ENCODE results near the gene DENND4A. TPM values are rescaled to one million over a fixed set of nuclear protein-coding genes. Genes with fewer than 3 reads are reported as not detected.
"Not testable (repeated sequence)": the region's sequence is repeated elsewhere in the genome, so short reads cannot be mapped to it uniquely, and the experiment has no call there.

Gene DENND4A
- total and polyA plus RNA-seq, 4 donors, result 3.3 to 41.3 (median 18.1) TPM

DNA sequence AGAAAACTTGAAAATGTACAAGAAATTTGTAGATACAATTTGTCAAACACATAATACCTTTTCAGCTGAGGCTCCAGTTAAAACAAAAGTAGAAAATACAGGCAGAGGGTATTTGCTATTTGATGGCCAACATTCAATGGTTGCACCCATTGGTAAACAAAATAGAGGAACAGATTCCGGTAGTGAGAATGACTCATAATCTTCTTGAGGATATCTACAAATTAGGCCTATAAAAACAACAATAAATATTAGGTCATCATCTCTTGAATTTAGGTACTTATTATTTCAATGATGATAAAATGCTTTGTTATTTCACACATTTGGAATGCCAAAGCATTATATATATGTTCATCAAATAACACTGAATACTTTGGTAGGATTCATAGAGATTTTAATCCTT is 53.4 kb downstream of the DENND4A start:
- H3K4me3 ChIP-seq (ENCODE audit: low read length in 2 of 2), result no peak overlapping the region
- H3K27ac ChIP-seq (ENCODE audit: low read depth in 1 of 2, low read length in 2 of 2), result no peak overlapping the region
- DNase-seq (no peak), ATAC-seq (ENCODE audit: low FRiP score) (no peak)
- 60 to 63% methylated on average over 1 of the region's 1 CpG for WGBS, 2 donors
- no peaks in the 10 kb centered on the region for H3K4me1 ChIP-seq (ENCODE audit: control insufficient read depth in 1 of 2, insufficient read depth in 2 of 2, low read length in 2 of 2)
- H3K36me3 ChIP-seq (ENCODE audit: control insufficient read depth in 1 of 2, insufficient read depth in 2 of 2, low read length in 1 of 2), result no peaks in the 10 kb centered on the region
- no peaks in the 10 kb centered on the region for H3K27me3 ChIP-seq (ENCODE audit: control insufficient read depth in 1 of 2, insufficient read depth in 2 of 2, low read length in 1 of 2)
- intact Hi-C loops (cut with DNase I), result no loop called here
- no peaks in the 10 kb centered on the region for H3K9me3 ChIP-seq (ENCODE audit: control insufficient read depth, low read length)

GRCh38 chr15:65733599-65733998 is 58.5 kb downstream of the DENND4A start:
- 82 to 93% methylated on average over 4 of the region's 4 CpGs for WGBS, 2 donors
- ATAC-seq (ENCODE audit: low FRiP score); H3K4me3 ChIP-seq (ENCODE audit: low read length in 2 of 2); H3K4me1 ChIP-seq (ENCODE audit: control insufficient read depth in 1 of 2, insufficient read depth in 2 of 2, low read length in 2 of 2); DNase-seq; H3K9me3 ChIP-seq (ENCODE audit: control insufficient read depth, low read length); H3K36me3 ChIP-seq (ENCODE audit: control insufficient read depth in 1 of 2, insufficient read depth in 2 of 2, low read length in 1 of 2); intact Hi-C loops (cut with DNase I); H3K27ac ChIP-seq (ENCODE audit: low read depth in 1 of 2, low read length in 2 of 2); H3K27me3 ChIP-seq (ENCODE audit: control insufficient read depth in 1 of 2, insufficient read depth in 2 of 2, low read length in 1 of 2): not testable (repeated sequence)

- intact Hi-C loops (cut with DNase I), result no loop called here
These were observed 59.4 kb downstream of the DENND4A start for GRCh38 chr15:65732698-65733097.

DNA sequence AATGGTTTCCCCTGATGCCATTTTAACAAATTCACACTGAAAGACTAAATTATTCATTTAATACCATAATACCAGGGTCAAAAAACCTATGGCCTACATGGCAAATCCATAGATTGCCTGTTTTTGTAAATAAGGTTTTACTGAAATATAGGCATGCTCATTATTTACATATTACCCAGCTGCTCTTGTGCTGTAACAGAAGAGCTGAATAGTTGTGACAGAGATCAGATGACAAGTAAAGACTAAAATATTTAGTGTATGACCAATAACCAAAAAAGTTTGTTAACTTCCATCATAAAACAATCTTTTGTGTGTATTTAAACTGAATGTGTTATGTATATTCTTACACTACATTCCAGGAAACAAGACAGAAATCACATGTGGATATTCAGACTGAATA is 60.2 kb downstream of the DENND4A start:
- H3K4me1 ChIP-seq (ENCODE audit: control insufficient read depth in 1 of 2, insufficient read depth in 2 of 2, low read length in 2 of 2), result no peaks in the 10 kb centered on the region
- H3K9me3 ChIP-seq (ENCODE audit: control insufficient read depth, low read length), result no peaks in the 10 kb centered on the region
- DNase-seq (no peak), ATAC-seq (ENCODE audit: low FRiP score) (no peak)
- H3K4me3 ChIP-seq (ENCODE audit: low read length in 2 of 2), result no peak overlapping the region
- H3K36me3 ChIP-seq (ENCODE audit: control insufficient read depth in 1 of 2, insufficient read depth in 2 of 2, low read length in 1 of 2), result no peaks in the 10 kb centered on the region
- no peaks in the 10 kb centered on the region for H3K27me3 ChIP-seq (ENCODE audit: control insufficient read depth in 1 of 2, insufficient read depth in 2 of 2, low read length in 1 of 2)
- intact Hi-C loops (cut with DNase I), result no loop called here
- no peak overlapping the region for H3K27ac ChIP-seq (ENCODE audit: low read depth in 1 of 2, low read length in 2 of 2)

More at GRCh38 chr15:65732698-65733097, 59.4 kb downstream of the DENND4A start:
- no peak for DNase-seq
- 76 to 80% methylated on average over 2 of the region's 2 CpGs for WGBS, 2 donors
- no peaks in the 10 kb centered on the region for H3K27me3 ChIP-seq (ENCODE audit: control insufficient read depth in 1 of 2, insufficient read depth in 2 of 2, low read length in 1 of 2)
- no peaks in the 10 kb centered on the region for H3K4me1 ChIP-seq (ENCODE audit: control insufficient read depth in 1 of 2, insufficient read depth in 2 of 2, low read length in 2 of 2)
- ATAC-seq (ENCODE audit: low FRiP score), result no peak
- no peaks in the 10 kb centered on the region for H3K36me3 ChIP-seq (ENCODE audit: control insufficient read depth in 1 of 2, insufficient read depth in 2 of 2, low read length in 1 of 2)
- no peak overlapping the region for H3K27ac ChIP-seq (ENCODE audit: low read depth in 1 of 2, low read length in 2 of 2)
- H3K9me3 ChIP-seq (ENCODE audit: control insufficient read depth, low read length), result no peaks in the 10 kb centered on the region
- H3K4me3 ChIP-seq (ENCODE audit: low read length in 2 of 2), result no peak overlapping the region

DNA sequence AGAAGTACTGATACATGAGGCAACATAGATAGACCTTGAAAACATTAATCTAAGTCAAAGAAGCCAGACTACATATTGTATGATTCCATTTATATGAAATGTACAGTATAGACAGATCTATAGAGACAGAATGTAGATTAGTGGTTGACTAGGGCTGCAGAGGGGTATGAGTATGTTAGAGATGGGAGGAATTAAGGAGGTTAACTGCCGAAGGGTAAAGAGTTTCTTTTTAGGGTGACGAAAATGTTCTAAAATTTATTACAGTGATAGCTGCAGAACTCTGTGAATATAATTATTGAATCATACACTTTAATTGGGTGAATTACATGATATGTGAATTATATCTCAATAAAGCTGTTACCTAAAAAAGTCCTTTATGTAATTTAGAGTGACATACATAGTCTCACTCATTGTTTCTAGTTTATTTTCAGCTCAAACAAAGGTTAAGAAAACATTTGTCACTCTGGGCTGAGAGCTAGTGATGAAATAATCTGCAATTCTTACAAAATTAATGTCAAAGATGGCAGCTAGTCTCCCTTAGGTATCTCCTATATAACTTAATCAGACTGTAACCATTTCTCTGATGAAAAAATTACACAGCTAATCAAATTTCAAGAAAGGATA is 61.4 kb downstream of the DENND4A start:
- H3K27ac ChIP-seq (ENCODE audit: low read depth in 1 of 2, low read length in 2 of 2), result no peak overlapping the region
- WGBS, 2 donors, result 91 to 96% methylated on average over 2 of the region's 2 CpGs
- H3K27me3 ChIP-seq (ENCODE audit: control insufficient read depth in 1 of 2, insufficient read depth in 2 of 2, low read length in 1 of 2), result no peaks in the 10 kb centered on the region
- H3K4me1 ChIP-seq (ENCODE audit: control insufficient read depth in 1 of 2, insufficient read depth in 2 of 2, low read length in 2 of 2), result no peaks in the 10 kb centered on the region
- ATAC-seq (ENCODE audit: low FRiP score) (no peak), DNase-seq (no peak)
- intact Hi-C loops (cut with DNase I), result no loop called here
- H3K9me3 ChIP-seq (ENCODE audit: control insufficient read depth, low read length), result no peaks in the 10 kb centered on the region
- no peaks in the 10 kb centered on the region for H3K36me3 ChIP-seq (ENCODE audit: control insufficient read depth in 1 of 2, insufficient read depth in 2 of 2, low read length in 1 of 2)
- no peak overlapping the region for H3K4me3 ChIP-seq (ENCODE audit: low read length in 2 of 2)

DNA sequence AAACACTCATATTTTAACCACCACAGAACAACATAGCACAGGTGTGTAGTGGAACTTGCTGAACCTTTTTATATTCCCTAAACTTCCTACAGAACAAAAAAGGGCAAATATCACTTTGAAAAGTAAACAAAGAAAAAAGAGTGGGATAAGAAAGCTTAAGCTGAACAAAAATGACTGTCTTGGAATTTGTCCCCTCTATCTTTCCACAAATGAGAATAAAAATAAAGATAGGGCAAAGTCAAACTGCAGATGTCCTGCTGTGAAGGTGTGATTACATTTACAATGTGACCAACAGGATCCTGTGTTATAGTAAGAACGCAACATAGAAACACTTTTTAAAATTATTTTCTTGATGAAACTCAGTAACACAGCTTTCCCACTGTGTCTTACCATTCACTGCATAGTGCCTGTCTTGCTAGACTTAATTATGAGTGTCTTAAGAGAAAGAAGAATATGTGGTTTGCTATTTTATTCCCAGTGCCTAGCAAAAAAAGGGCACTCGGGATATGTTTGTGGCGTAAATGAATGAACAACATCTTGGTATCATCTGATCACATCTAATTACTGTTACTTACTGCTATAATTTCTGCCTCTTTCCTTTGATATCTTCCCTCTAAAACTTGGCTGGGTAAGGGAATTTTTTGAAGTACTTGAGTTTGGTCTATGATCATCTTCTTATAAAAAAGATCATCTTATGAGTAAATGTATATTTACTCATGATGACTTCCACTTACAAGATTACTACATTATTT is 67.5 kb downstream of the DENND4A start:
- 94 to 95% methylated on average over 3 of the region's 3 CpGs for WGBS, 2 donors
- intact Hi-C loops (cut with DNase I), result no loop called here

GRCh38 chr15:65723876-65724275 is 68.2 kb downstream of the DENND4A start:
- H3K9me3 ChIP-seq (ENCODE audit: control insufficient read depth, low read length), result no peaks in the 10 kb centered on the region
- no peak for DNase-seq
- intact Hi-C loops (cut with DNase I), result no loop called here
- H3K27me3 ChIP-seq (ENCODE audit: control insufficient read depth in 1 of 2, insufficient read depth in 2 of 2, low read length in 1 of 2), result no peaks in the 10 kb centered on the region
- H3K4me3 ChIP-seq (ENCODE audit: low read length in 2 of 2), result no peak overlapping the region
- H3K36me3 ChIP-seq (ENCODE audit: control insufficient read depth in 1 of 2, insufficient read depth in 2 of 2, low read length in 1 of 2), result no peaks in the 10 kb centered on the region
- 90 to 91% methylated on average over 5 of the region's 5 CpGs for WGBS, 2 donors
- ATAC-seq (ENCODE audit: low FRiP score), result no peak
- H3K27ac ChIP-seq (ENCODE audit: low read depth in 1 of 2, low read length in 2 of 2), result no peak overlapping the region
- no peaks in the 10 kb centered on the region for H3K4me1 ChIP-seq (ENCODE audit: control insufficient read depth in 1 of 2, insufficient read depth in 2 of 2, low read length in 2 of 2)

More for the DNA sequence above, 67.5 kb downstream of the DENND4A start:
- no peaks in the 10 kb centered on the region for H3K27me3 ChIP-seq (ENCODE audit: control insufficient read depth in 1 of 2, insufficient read depth in 2 of 2, low read length in 1 of 2)
- no peak overlapping the region for H3K4me3 ChIP-seq (ENCODE audit: low read length in 2 of 2)
- H3K36me3 ChIP-seq (ENCODE audit: control insufficient read depth in 1 of 2, insufficient read depth in 2 of 2, low read length in 1 of 2), result no peaks in the 10 kb centered on the region
- no peak overlapping the region for H3K27ac ChIP-seq (ENCODE audit: low read depth in 1 of 2, low read length in 2 of 2)
- no peak for DNase-seq
- ATAC-seq (ENCODE audit: low FRiP score), result no peak
- no peaks in the 10 kb centered on the region for H3K9me3 ChIP-seq (ENCODE audit: control insufficient read depth, low read length)
- H3K4me1 ChIP-seq (ENCODE audit: control insufficient read depth in 1 of 2, insufficient read depth in 2 of 2, low read length in 2 of 2), result no peaks in the 10 kb centered on the region

- Histone ChIP-seq H3K36me3 (ENCODE audit: control insufficient read depth in 1 of 2, insufficient read depth in 2 of 2, low read length in 1 of 2) (no peaks in the 10 kb centered on the region), H3K27ac (ENCODE audit: low read depth in 1 of 2, low read length in 2 of 2) (no peak overlapping the region)
These were observed 69.9 kb downstream of the DENND4A start for GRCh38 chr15:65722191-65722590.

GRCh38 chr15:65712415-65712814 is 79.7 kb downstream of the DENND4A start:
- Histone ChIP-seq H3K4me1 (ENCODE audit: control insufficient read depth in 1 of 2, insufficient read depth in 2 of 2, low read length in 2 of 2) (no peaks in the 10 kb centered on the region), H3K27ac (ENCODE audit: low read depth in 1 of 2, low read length in 2 of 2) (no peak overlapping the region), H3K4me3 (ENCODE audit: low read length in 2 of 2) (no peak overlapping the region), H3K36me3 (ENCODE audit: control insufficient read depth in 1 of 2, insufficient read depth in 2 of 2, low read length in 1 of 2) (peaks cover 0 to 4% of the 10 kb centered on the region in 2 donors), H3K27me3 (ENCODE audit: control insufficient read depth in 1 of 2, insufficient read depth in 2 of 2, low read length in 1 of 2) (no peaks in the 10 kb centered on the region), H3K9me3 (ENCODE audit: control insufficient read depth, low read length) (no peaks in the 10 kb centered on the region)
- 78 to 87% methylated on average over 2 of the region's 2 CpGs for WGBS, 2 donors
- no peak for DNase-seq
- intact Hi-C loops (cut with DNase I), result no loop called here
- no peak for ATAC-seq (ENCODE audit: low FRiP score)

More at GRCh38 chr15:65722191-65722590, 69.9 kb downstream of the DENND4A start:
- DNase-seq (no peak), ATAC-seq (ENCODE audit: low FRiP score) (no peak)
- 79 to 83% methylated on average over 5 of the region's 5 CpGs for WGBS, 2 donors
- Histone ChIP-seq H3K4me3 (ENCODE audit: low read length in 2 of 2) (no peak overlapping the region), H3K9me3 (ENCODE audit: control insufficient read depth, low read length) (no peaks in the 10 kb centered on the region), H3K27me3 (ENCODE audit: control insufficient read depth in 1 of 2, insufficient read depth in 2 of 2, low read length in 1 of 2) (no peaks in the 10 kb centered on the region), H3K4me1 (ENCODE audit: control insufficient read depth in 1 of 2, insufficient read depth in 2 of 2, low read length in 2 of 2) (no peaks in the 10 kb centered on the region)
- intact Hi-C loops (cut with DNase I), result no loop called here
